Progenitor cell of endocrine pancreas (in vitro differentiated cells): ENCODE measurements around the gene MOGAT2. TPM values are rescaled to one million over a fixed set of nuclear protein-coding genes. Genes with fewer than 3 reads are reported as not detected.

Source experiments
- DNase-seq: peaks from one replicate; pipeline ENCODE4 v3.0.0; 2021; ENCODE audit warnings: low spot score; ENCODE audit not compliant: unreplicated experiment
- H3K27ac Mint-ChIP-seq: 2 replicates; pipeline ENCODE4 v1.8.0; 2021; ENCODE audit warnings: mild to moderate bottlenecking, moderate library complexity, mixed read lengths
- H3K27me3 Mint-ChIP-seq: 2 replicates; pipeline ENCODE4 v1.8.0; 2021; ENCODE audit warnings: mixed read lengths
- H3K36me3 Mint-ChIP-seq: 2 replicates; pipeline ENCODE4 v1.8.0; 2022; ENCODE audit warnings: mixed read lengths; ENCODE audit not compliant: insufficient read depth
- H3K4me1 Mint-ChIP-seq: 2 replicates; pipeline ENCODE4 v1.8.0; 2021; ENCODE audit warnings: low read depth, mixed read lengths
- H3K4me3 Mint-ChIP-seq: 2 replicates; pipeline ENCODE4 v1.8.0; 2021; ENCODE audit warnings: low read depth, mild to moderate bottlenecking, moderate library complexity, mixed read lengths
- H3K9me3 Mint-ChIP-seq: 2 replicates; pipeline ENCODE4 v1.8.0; 2021; ENCODE audit warnings: low read depth, mixed read lengths
- CTCF ChIP-seq: fragments of 200-600 bp; sonication (generic); IDR thresholded peaks from one replicate; pipeline ENCODE4 v1.5.0; 2021; ENCODE audit warnings: antibody characterized with exemption, mild to moderate bottlenecking; ENCODE audit not compliant: unreplicated experiment
- total RNA-seq: library from RNA; stranded (reverse); gene quantifications from 2 replicates; pipeline ENCODE4 v1.2.1, GENCODE V29; 2021

MOGAT2 gene
- total RNA-seq, 1 donor from 2014 or later, result not detected

GRCh38 chr11:75777461-75778110 is 59.9 kb downstream of the MOGAT2 start:
- no peak overlapping the region for H3K4me3 Mint-ChIP-seq
- TF ChIP-seq CTCF, result no peak
- no peak for DNase-seq
- H3K27me3 Mint-ChIP-seq, result peaks cover 21% of the 10 kb centered on the region
- no peak overlapping the region for H3K27ac Mint-ChIP-seq
- no peaks in the 10 kb centered on the region for H3K36me3 Mint-ChIP-seq
- H3K4me1 Mint-ChIP-seq, result no peaks in the 10 kb centered on the region
- H3K9me3 Mint-ChIP-seq, result no peaks in the 10 kb centered on the region

- no peak overlapping the region for H3K27ac Mint-ChIP-seq
- TF ChIP-seq CTCF, result no peak
- H3K4me3 Mint-ChIP-seq, result no peak overlapping the region
- H3K9me3 Mint-ChIP-seq, result no peaks in the 10 kb centered on the region
- no peak for DNase-seq
- peaks cover 15% of the 10 kb centered on the region for H3K27me3 Mint-ChIP-seq
- H3K4me1 Mint-ChIP-seq, result peaks cover 3% of the 10 kb centered on the region
- H3K36me3 Mint-ChIP-seq, result no peaks in the 10 kb centered on the region
Observed at GRCh38 chr11:75778962-75779361, 61.3 kb downstream of the MOGAT2 start.

GRCh38 chr11:75779960-75780359 is 62.3 kb downstream of the MOGAT2 start:
- Mint-ChIP-seq H3K36me3 (no peaks in the 10 kb centered on the region), H3K4me3 (no peak overlapping the region), H3K4me1 (peaks cover 9% of the 10 kb centered on the region), H3K27me3 (peaks cover 15% of the 10 kb centered on the region), H3K27ac (no peak overlapping the region), H3K9me3 (no peaks in the 10 kb centered on the region)
- no peak for TF ChIP-seq CTCF
- DNase-seq, result no peak

GRCh38 chr11:75780888-75781287 is 63.2 kb downstream of the MOGAT2 start:
- Mint-ChIP-seq H3K4me3 (no peak overlapping the region), H3K27me3 (peaks cover 12% of the 10 kb centered on the region), H3K9me3 (no peaks in the 10 kb centered on the region), H3K36me3 (no peaks in the 10 kb centered on the region), H3K27ac (no peak overlapping the region), H3K4me1 (peaks cover 11% of the 10 kb centered on the region)
- DNase-seq, result no peak
- no peak for TF ChIP-seq CTCF

GRCh38 chr11:75781296-75781695 is 63.7 kb downstream of the MOGAT2 start:
- H3K27me3 Mint-ChIP-seq, result peaks cover 8% of the 10 kb centered on the region
- no peak overlapping the region for H3K27ac Mint-ChIP-seq
- H3K4me3 Mint-ChIP-seq, result no peak overlapping the region
- TF ChIP-seq CTCF, result no peak
- no peaks in the 10 kb centered on the region for H3K9me3 Mint-ChIP-seq
- no peaks in the 10 kb centered on the region for H3K36me3 Mint-ChIP-seq
- H3K4me1 Mint-ChIP-seq, result peaks cover 15% of the 10 kb centered on the region
- DNase-seq, result no peak
